ENCODE measurements around the gene SYT2. TPM values are rescaled to one million over a fixed set of nuclear protein-coding genes. Genes with fewer than 3 reads are reported as not detected.
"Not testable (repeated sequence)": the region's sequence is repeated elsewhere in the genome, so short reads cannot be mapped to it uniquely, and the experiment has no call there.

SYT2 gene
- total and polyA plus RNA-seq, 10 donors, result under 0.01 to 0.14 (median 0.03) TPM; not detected in 3

DNA sequence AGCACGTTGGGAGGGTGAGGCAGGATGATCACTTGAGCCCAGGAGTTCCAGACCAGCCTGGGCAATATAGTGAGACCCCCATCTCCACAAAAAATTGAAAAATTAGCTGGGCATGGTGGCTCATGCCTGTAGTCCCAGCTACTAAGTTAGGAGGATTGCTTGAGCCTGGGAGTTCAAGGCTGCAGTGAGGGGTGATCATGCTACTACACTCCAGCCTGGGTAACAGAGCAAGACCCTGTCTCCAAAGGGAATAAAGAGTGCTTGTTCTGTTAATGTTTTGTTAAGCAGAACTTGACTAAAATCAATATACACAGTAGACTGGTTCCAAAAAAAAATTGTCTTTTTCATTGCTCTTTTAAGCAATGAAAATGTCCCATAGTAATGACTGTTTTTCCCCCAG is 146.4 kb downstream of the SYT2 start:
- no peak for DNase-seq
- no peak overlapping the region for H3K4me3 ChIP-seq
- WGBS, 5 donors, result 91 to 97% (median 94%) methylated on average over 1 of the region's 1 CpG
- H3K4me1 ChIP-seq, result peaks cover 9 to 66% (median 33%) of the 10 kb centered on the region in 6 donors
- H3K27me3 ChIP-seq (replicated peaks in 1 of 7), result no peaks in the 10 kb centered on the region
- H3K27ac ChIP-seq, result peak overlapping the region in 3 of 8 donors; percentile 18 to 58 (median 37)
- no peak for TF ChIP-seq POLR2A (IDR thresholded peaks at IDR 0.05)
- no peak for TF ChIP-seq POLR2AphosphoS5 (IDR thresholded peaks at IDR 0.05)
- TF ChIP-seq, protein P1, sequence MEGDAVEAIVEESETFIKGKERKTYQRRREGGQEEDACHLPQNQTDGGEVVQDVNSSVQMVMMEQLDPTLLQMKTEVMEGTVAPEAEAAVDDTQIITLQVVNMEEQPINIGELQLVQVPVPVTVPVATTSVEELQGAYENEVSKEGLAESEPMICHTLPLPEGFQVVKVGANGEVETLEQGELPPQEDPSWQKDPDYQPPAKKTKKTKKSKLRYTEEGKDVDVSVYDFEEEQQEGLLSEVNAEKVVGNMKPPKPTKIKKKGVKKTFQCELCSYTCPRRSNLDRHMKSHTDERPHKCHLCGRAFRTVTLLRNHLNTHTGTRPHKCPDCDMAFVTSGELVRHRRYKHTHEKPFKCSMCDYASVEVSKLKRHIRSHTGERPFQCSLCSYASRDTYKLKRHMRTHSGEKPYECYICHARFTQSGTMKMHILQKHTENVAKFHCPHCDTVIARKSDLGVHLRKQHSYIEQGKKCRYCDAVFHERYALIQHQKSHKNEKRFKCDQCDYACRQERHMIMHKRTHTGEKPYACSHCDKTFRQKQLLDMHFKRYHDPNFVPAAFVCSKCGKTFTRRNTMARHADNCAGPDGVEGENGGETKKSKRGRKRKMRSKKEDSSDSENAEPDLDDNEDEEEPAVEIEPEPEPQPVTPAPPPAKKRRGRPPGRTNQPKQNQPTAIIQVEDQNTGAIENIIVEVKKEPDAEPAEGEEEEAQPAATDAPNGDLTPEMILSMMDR (IDR thresholded peaks at IDR 0.05 in 8 of 11, conservative IDR thresholded peaks at IDR 0.05 in 3 of 11), result no peak
- peaks cover 0 to 68% (median 21%) of the 10 kb centered on the region in 6 donors for H3K36me3 ChIP-seq
- no peaks in the 10 kb centered on the region for H3K9me3 ChIP-seq
- intact Hi-C loops (cut with DNase I; ENCODE audit: low total_unique reads), result loop anchor here (10.0 kb wide), 1 partner anchor 59 kb away; no protein-coding TSS in a partner anchor

DNA sequence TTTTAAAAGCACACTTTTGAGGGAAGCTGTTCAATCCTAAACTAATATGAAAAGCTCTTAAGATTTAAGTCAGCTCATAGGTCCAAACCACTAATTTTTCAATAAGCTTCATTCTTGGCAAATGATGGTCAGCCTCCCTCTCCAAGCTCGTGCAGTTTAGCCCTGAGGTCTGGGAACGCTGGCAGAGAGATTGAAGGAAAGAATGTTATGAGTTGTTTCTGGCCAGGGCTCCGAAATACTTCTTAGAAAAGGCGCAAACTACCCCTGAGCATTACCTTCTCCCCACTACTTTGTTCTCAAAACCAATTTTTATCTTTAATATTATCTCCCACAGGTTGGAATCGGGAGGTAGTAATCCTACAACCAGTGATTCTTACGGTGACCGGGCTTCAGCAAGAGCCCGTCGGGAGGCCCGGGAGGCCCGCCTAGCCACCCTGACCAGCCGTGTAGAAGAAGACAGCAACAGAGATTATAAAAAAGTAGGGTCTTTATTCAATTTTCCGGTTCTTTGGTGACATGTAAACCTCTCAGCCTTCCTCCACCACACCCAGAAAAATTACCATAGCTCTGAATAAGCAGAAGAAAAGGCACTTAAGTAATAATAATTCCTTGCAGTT is 147.7 kb downstream of the SYT2 start:
- peaks cover 9 to 58% (median 33%) of the 10 kb centered on the region in 6 donors for H3K4me1 ChIP-seq
- H3K4me3 ChIP-seq, result no peak overlapping the region
- H3K27ac ChIP-seq, result peak overlapping the region in 3 of 8 donors; percentile 9 to 22 (median 11)
- intact Hi-C loops (cut with DNase I; ENCODE audit: low total_unique reads), result loop anchor here (10.0 kb wide), 1 partner anchor 58 kb away; no protein-coding TSS in a partner anchor
- peaks cover 0 to 55% (median 18%) of the 10 kb centered on the region in 6 donors for H3K36me3 ChIP-seq
- TF ChIP-seq POLR2A (IDR thresholded peaks at IDR 0.05), result no peak
- no peak for TF ChIP-seq POLR2AphosphoS5 (IDR thresholded peaks at IDR 0.05)
- TF ChIP-seq, protein P1 (IDR thresholded peaks at IDR 0.05 in 8 of 11, conservative IDR thresholded peaks at IDR 0.05 in 3 of 11), result no peak
- no peak for DNase-seq
- no peaks in the 10 kb centered on the region for H3K27me3 ChIP-seq (replicated peaks in 1 of 7)
- WGBS, 5 donors, result 79 to 93% (median 91%) methylated on average over 13 of the region's 13 CpGs
- no peaks in the 10 kb centered on the region for H3K9me3 ChIP-seq

DNA sequence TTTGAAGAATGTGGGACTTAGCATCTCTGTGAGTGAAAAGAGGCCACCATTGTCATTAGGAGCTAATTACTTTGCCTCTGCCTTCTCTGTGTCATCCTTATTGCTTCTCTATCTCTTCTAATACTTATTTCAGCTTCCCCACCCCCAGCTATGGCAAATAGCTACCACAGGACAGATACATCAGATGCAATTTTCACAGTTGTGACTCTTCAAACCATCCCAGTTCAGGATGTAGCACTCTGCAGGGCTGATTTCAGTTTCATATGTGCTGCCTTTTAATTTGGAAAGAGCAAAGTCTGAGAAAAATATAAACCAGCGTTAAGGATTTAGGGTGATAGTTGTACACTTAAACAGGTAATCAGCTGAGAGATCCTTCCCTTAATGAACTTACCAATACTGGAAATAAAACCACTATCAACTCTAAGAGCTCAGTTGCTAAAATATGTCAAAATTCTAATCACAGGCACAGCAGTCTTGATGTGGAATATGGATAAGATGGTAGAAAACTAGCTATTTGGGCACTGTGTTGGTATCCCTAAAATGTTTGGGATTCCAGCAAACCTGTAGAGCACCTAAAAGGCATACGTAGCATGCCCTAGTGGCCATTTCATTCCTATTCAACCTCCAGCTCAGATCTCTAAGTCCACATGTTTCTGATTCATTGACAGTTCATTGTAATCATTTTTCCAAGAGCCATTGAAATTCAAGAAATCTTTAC is 148.4 kb downstream of the SYT2 start:
- H3K36me3 ChIP-seq, result peaks cover 0 to 49% (median 17%) of the 10 kb centered on the region in 6 donors
- peaks cover 9 to 57% (median 28%) of the 10 kb centered on the region in 6 donors for H3K4me1 ChIP-seq
- no peaks in the 10 kb centered on the region for H3K27me3 ChIP-seq (replicated peaks in 1 of 7)
- H3K4me3 ChIP-seq, result no peak overlapping the region
- TF ChIP-seq POLR2A (IDR thresholded peaks at IDR 0.05) (no peak), POLR2AphosphoS5 (IDR thresholded peaks at IDR 0.05) (no peak)
- no peaks in the 10 kb centered on the region for H3K9me3 ChIP-seq
- no peak for DNase-seq
- WGBS, 5 donors, result 80 to 87% (median 84%) methylated on average over 2 of the region's 2 CpGs
- intact Hi-C loops (cut with DNase I; ENCODE audit: low total_unique reads), result loop anchor here (10.0 kb wide), 1 partner anchor 57 kb away; no protein-coding TSS in a partner anchor
- H3K27ac ChIP-seq, result peak overlapping the region in 3 of 8 donors; percentile 3 to 22 (median 11)

DNA sequence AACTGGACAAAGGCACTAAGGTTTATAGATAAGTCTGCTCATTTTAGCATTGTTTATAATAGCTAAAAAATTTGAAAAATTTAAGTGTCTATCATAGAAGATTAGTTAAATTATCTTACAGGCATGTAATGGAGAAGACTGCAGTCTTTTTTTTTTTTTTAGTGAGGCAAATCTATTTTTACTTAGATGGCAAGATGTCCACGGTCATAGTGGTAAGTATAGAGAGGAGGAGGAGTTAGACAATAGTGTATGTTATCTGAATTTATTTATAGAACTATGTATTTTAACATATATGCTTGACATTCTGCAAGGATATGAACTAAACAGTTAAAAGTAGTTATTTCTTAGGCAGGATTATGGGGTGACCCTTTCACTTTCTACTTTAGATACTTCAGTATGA is 149.0 kb downstream of the SYT2 start:
- H3K4me3 ChIP-seq, result no peak overlapping the region
- peak overlapping the region in 1 of 8 donors; percentile 11 for H3K27ac ChIP-seq
- no peak for DNase-seq
- H3K4me1 ChIP-seq, result peaks cover 8 to 56% (median 25%) of the 10 kb centered on the region in 6 donors
- intact Hi-C loops (cut with DNase I; ENCODE audit: low total_unique reads), result loop anchor here (10.0 kb wide), 1 partner anchor 56 kb away; no protein-coding TSS in a partner anchor
- 55 to 74% (median 63%) methylated on average over 1 of the region's 1 CpG for WGBS, 5 donors
- no peaks in the 10 kb centered on the region for H3K27me3 ChIP-seq (replicated peaks in 1 of 7)
- peaks cover 0 to 42% (median 17%) of the 10 kb centered on the region in 6 donors for H3K36me3 ChIP-seq
- TF ChIP-seq, protein P1 (IDR thresholded peaks at IDR 0.05 in 8 of 11, conservative IDR thresholded peaks at IDR 0.05 in 3 of 11), result no peak
- no peak for TF ChIP-seq POLR2AphosphoS5 (IDR thresholded peaks at IDR 0.05)
- no peak for TF ChIP-seq POLR2A (IDR thresholded peaks at IDR 0.05)
- H3K9me3 ChIP-seq, result no peaks in the 10 kb centered on the region

DNA sequence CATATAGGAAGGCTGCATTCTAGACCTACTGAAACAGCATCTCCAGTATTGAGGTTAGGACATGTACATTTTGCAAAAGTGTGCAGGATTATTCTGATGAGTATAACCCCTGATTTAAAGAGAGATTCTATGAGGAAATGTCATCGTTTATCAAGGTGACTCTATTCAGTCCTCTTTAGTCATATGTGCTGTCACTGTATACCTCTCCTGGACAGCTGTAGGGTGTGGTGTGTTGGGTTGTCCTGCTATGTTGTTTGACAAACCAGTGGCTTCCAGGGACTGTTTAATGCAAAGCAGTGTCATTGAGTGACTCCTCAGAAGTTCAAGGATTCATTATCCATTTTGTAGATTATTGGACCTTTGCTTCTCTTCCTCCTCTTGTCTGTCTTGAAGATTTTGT is 152.6 kb downstream of the SYT2 start:
- H3K9me3 ChIP-seq; H3K27me3 ChIP-seq (replicated peaks in 1 of 7); H3K4me3 ChIP-seq; H3K36me3 ChIP-seq; intact Hi-C loops (cut with DNase I; ENCODE audit: low total_unique reads); H3K27ac ChIP-seq; DNase-seq: not testable (repeated sequence)
- H3K4me1 ChIP-seq, result peaks cover 0 to 57% (median 25%) of the 10 kb centered on the region in 6 donors
- 67 to 89% (median 72%) methylated on average over 1 of the region's 1 CpG for WGBS, 5 donors

GRCh38 chr1:202556037-202556436 is 154.2 kb downstream of the SYT2 start:
- H3K27ac ChIP-seq, result peak overlapping the region in 3 of 8 donors; percentile 1 to 28 (median 2)
- intact Hi-C loops (cut with DNase I; ENCODE audit: low total_unique reads); H3K27me3 ChIP-seq (replicated peaks in 1 of 7); H3K9me3 ChIP-seq; DNase-seq; H3K36me3 ChIP-seq; H3K4me3 ChIP-seq: not testable (repeated sequence)
- H3K4me1 ChIP-seq, result peaks cover 0 to 50% (median 22%) of the 10 kb centered on the region in 6 donors
- WGBS, 5 donors, result 60 to 84% (median 74%) methylated on average over 4 of the region's 4 CpGs

DNA sequence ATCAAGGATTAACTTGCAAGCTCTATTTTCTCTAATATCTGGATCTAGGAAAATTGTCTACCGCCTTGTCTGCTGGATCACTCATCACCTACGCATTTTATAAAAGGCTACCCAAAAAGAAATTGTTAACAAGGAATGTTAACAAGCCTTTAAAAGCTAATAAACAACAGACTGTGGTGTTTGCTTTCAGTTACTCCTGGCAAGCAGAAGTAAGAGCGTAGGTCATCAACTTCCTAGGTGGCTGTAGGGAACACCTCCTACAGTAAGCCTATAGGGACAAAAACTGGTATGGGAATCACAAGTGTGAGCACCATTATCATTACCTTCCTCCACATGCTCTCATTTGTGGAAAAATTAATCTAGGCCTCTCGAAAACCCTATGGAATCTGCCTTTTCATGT is 155.6 kb downstream of the SYT2 start:
- DNase-seq; H3K4me3 ChIP-seq; H3K36me3 ChIP-seq; intact Hi-C loops (cut with DNase I; ENCODE audit: low total_unique reads); H3K27me3 ChIP-seq (replicated peaks in 1 of 7); H3K9me3 ChIP-seq: not testable (repeated sequence)
- peaks cover 0 to 48% (median 22%) of the 10 kb centered on the region in 6 donors for H3K4me1 ChIP-seq
- H3K27ac ChIP-seq, result peak overlapping the region in 4 of 8 donors; percentile 44 to 71 (median 56)
- WGBS, 5 donors, result 93 to 97% (median 95%) methylated on average over 4 of the region's 4 CpGs

All from spleen (tissue), 11 donors.